Smooth muscle cell (in vitro differentiated cells): ENCODE results near the gene STRN3. TPM values are rescaled to one million over a fixed set of nuclear protein-coding genes. Genes with fewer than 3 reads are reported as not detected.
"Not testable (repeated sequence)": the region's sequence is repeated elsewhere in the genome, so short reads cannot be mapped to it uniquely, and the experiment has no call there.

ENCODE experiments used
- DNase-seq: peaks from one replicate; lab custom pipeline; 2025; ENCODE audit not compliant: unreplicated experiment; lab: John Stamatoyannopoulos, UW
- H2AFZ ChIP-seq: fragments of 200-600 bp; sonication (generic); 2 replicates; pipeline ENCODE4 v1.6.0; 2016; ENCODE audit warnings: antibody characterized with exemption, low read depth, mild to moderate bottlenecking
- H3F3A ChIP-seq: fragments of 200-600 bp; sonication (generic); 2 replicates; pipeline ENCODE4 v1.6.0; 2017; ENCODE audit warnings: antibody characterized with exemption, low read depth
- H3K27ac ChIP-seq: fragments of 200-600 bp; sonication (generic); 2 replicates; pipeline ENCODE4 v1.5.1; 2016; ENCODE audit warnings: low read depth, mild to moderate bottlenecking
- H3K27me3 ChIP-seq: fragments of 200-600 bp; sonication (generic); 2 replicates; pipeline ENCODE4 v1.6.1; 2016; ENCODE audit warnings: low read depth, mild to moderate bottlenecking
- H3K36me3 ChIP-seq: fragments of 200-600 bp; sonication (generic); 2 replicates; pipeline ENCODE4 v1.5.1; 2016; ENCODE audit warnings: low read depth
- H3K4me1 ChIP-seq: fragments of 200-600 bp; sonication (generic); 2 replicates; pipeline ENCODE4 v1.5.1; 2016; ENCODE audit warnings: low read depth
- H3K4me2 ChIP-seq: fragments of 200-600 bp; sonication (generic); 2 replicates; pipeline ENCODE4 v1.6.0; 2016; ENCODE audit warnings: mild to moderate bottlenecking
- H3K4me3 ChIP-seq: fragments of 200-600 bp; sonication (generic); 2 replicates; pipeline ENCODE4 v1.5.1; 2016; ENCODE audit warnings: mild to moderate bottlenecking
- H3K79me2 ChIP-seq: fragments of 200-600 bp; sonication (generic); 2 replicates; pipeline ENCODE4 v1.6.0; 2016; ENCODE audit warnings: low read depth, mild to moderate bottlenecking
- H3K9ac ChIP-seq: fragments of 200-600 bp; sonication (generic); 2 replicates; pipeline ENCODE4 v1.6.0; 2016; ENCODE audit warnings: low read depth
- H3K9me3 ChIP-seq: fragments of 200-600 bp; sonication (generic); replicated peaks from 2 replicates; pipeline ENCODE4 v1.5.1; 2016; ENCODE audit warnings: low read depth
- H4K20me1 ChIP-seq: fragments of 200-600 bp; sonication (generic); 2 replicates; pipeline ENCODE4 v1.6.0; 2016; ENCODE audit warnings: low read depth
- WGBS: methylation state at CpG from one replicate; pipeline ENCODE4 v1.1.7; 2016; ENCODE audit warnings: low lambda C conversion rate; 5-methylcytosine and 5-hydroxymethylcytosine counted together
- polyA plus RNA-seq: library from polyadenylated mRNA; unstranded; fragments of >200 nt; fragmentation: Nextera tagmentation; extraction: Ambion mirVana; gene quantifications from 2 replicates; pipeline ENCODE4 v1.2.1, GENCODE V29; 2016
- total RNA-seq: library from RNA; depleted of rRNA; stranded (reverse); fragments of >200 nt; gene quantifications from 2 replicates; pipeline ENCODE4 v1.2.3, GENCODE V29; 2014
- TF ChIP-seq, protein P1 (sequence below): fragments of 200-600 bp; sonication (generic); IDR thresholded peaks from 2 replicates; pipeline ENCODE4 v1.5.1; 2017; ENCODE audit warnings: borderline replicate concordance, mild to moderate bottlenecking, antibody characterized with exemption; ENCODE audit not compliant: insufficient read depth, poor library complexity, severe bottlenecking

The STRN3 gene
- total and polyA plus RNA-seq, 2 experiments from 2014 or later: 6.8 to 43.6 TPM

GRCh38 chr14:31057035-31057434 lies 30.9 kb upstream of the STRN3 start:
- TF ChIP-seq, protein P1, sequence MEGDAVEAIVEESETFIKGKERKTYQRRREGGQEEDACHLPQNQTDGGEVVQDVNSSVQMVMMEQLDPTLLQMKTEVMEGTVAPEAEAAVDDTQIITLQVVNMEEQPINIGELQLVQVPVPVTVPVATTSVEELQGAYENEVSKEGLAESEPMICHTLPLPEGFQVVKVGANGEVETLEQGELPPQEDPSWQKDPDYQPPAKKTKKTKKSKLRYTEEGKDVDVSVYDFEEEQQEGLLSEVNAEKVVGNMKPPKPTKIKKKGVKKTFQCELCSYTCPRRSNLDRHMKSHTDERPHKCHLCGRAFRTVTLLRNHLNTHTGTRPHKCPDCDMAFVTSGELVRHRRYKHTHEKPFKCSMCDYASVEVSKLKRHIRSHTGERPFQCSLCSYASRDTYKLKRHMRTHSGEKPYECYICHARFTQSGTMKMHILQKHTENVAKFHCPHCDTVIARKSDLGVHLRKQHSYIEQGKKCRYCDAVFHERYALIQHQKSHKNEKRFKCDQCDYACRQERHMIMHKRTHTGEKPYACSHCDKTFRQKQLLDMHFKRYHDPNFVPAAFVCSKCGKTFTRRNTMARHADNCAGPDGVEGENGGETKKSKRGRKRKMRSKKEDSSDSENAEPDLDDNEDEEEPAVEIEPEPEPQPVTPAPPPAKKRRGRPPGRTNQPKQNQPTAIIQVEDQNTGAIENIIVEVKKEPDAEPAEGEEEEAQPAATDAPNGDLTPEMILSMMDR: no peak
- Histone ChIP-seq H4K20me1 (peaks cover 22% of the 10 kb centered on the region), H3K36me3 (no peaks in the 10 kb centered on the region), H3K4me2 (no peak overlapping the region), H3K4me1 (peaks cover 19% of the 10 kb centered on the region), H3K9me3 (no peaks in the 10 kb centered on the region), H3K4me3 (no peak overlapping the region), H3K27me3 (no peaks in the 10 kb centered on the region), H3K9ac (no peak overlapping the region), H3K27ac (no peak overlapping the region), H2AFZ (no peak overlapping the region), H3K79me2 (no peaks in the 10 kb centered on the region), H3F3A (no peaks in the 10 kb centered on the region)
- 75% methylated on average over 1 of the region's 1 CpG for WGBS
- no peak for DNase-seq

DNA sequence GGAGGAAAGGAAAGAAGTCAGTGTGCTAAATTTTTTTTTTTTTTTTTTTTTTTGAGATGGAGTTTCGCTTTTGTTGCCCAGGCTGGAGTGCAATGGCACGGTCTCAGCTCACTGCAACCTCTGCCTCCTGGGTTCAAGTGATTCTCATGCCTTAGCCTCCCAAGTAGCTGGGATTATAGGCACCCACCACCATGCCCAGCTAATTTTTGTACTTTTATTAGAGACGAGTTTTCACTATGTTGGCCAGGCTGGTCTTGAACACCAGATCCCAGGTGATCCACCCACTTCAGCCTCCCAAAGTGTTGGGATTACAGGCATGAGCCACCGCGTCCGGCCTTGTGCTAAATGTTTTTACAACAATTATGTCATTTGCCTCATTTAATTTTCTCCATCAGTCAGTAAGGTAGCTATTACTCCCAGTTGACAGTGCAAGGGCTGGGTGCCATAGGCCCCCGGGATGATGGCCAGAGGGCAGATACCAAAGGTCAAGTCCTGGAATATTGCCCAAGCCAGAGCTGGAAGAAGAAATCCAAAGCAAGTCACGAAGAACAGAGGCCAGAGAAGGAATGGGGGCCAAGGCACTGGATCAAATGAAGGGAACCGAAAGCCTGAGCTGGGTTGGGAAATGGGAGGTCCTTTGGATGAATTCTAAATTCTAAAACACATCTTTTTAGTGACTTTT lies 26.9 kb upstream of the STRN3 start:
- DNase-seq: not testable (repeated sequence)

GRCh38 chr14:31051511-31051910 lies 25.3 kb upstream of the STRN3 start:
- Histone ChIP-seq H3K4me2 (no peak overlapping the region), H3K9me3 (no peaks in the 10 kb centered on the region), H3K4me3 (no peak overlapping the region), H3K36me3 (no peaks in the 10 kb centered on the region), H3K79me2 (no peaks in the 10 kb centered on the region), H2AFZ (no peak overlapping the region), H3F3A (no peaks in the 10 kb centered on the region), H4K20me1 (peaks cover 3% of the 10 kb centered on the region), H3K4me1 (no peaks in the 10 kb centered on the region), H3K27me3 (no peaks in the 10 kb centered on the region), H3K9ac (no peak overlapping the region), H3K27ac (no peak overlapping the region)
- no peak for DNase-seq
- 66% methylated on average over 4 of the region's 4 CpGs for WGBS
- TF ChIP-seq, protein P1: no peak

More for the DNA sequence above, 26.9 kb upstream of the STRN3 start:
- H2AFZ ChIP-seq, H3K27ac ChIP-seq, H3K79me2 ChIP-seq, H3K4me1 ChIP-seq, H3K27me3 ChIP-seq, H3K36me3 ChIP-seq, H3K4me3 ChIP-seq, H3K9me3 ChIP-seq, H3F3A ChIP-seq, H4K20me1 ChIP-seq, H3K4me2 ChIP-seq, H3K9ac ChIP-seq: not testable (repeated sequence)
- WGBS: 97% methylated on average over 9 of the region's 9 CpGs

- Histone ChIP-seq H3K9me3 (no peaks in the 10 kb centered on the region), H3K27ac (no peak overlapping the region), H3K4me2 (no peak overlapping the region), H3K36me3 (no peaks in the 10 kb centered on the region), H3K4me3 (no peak overlapping the region), H3K9ac (no peak overlapping the region), H3F3A (no peaks in the 10 kb centered on the region), H3K79me2 (no peaks in the 10 kb centered on the region), H3K27me3 (no peaks in the 10 kb centered on the region), H2AFZ (no peak overlapping the region), H4K20me1 (peaks cover 3% of the 10 kb centered on the region), H3K4me1 (no peaks in the 10 kb centered on the region)
- TF ChIP-seq, protein P1: no peak
- DNase-seq: no peak
- WGBS: 88% methylated on average over 7 of the region's 7 CpGs
Measured at GRCh38 chr14:31051023-31051422, 24.8 kb upstream of the STRN3 start.
